ENCODE results near the gene ZNF329. TPM values are rescaled to one million over a fixed set of nuclear protein-coding genes. Genes with fewer than 3 reads are reported as not detected.

Gene ZNF329
- total and polyA plus RNA-seq, 2 donors from 2014 or later, result 8.4 to 12.5 TPM

DNA sequence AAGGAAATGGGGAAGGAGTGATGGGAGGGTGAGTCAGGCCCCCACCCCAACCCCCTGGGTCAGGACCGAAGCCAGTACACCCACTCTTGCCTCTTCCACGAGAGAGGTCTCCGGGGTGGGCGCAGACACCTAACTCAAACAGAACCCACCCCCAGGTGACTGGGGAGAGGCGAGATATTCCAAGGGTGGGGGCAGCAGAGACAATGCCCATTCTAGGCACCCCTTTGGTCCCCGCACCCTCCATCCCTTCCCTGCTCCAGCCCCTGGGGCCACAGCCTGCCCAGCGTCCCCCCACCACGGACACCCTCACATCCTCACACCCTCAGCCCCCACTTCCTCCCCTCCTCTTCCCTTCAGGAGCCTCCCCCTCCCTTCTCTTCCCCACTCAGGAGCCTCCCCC lies 53.2 kb downstream of the ZNF329 start:
- FAIRE-seq (no peak), DNase-seq (peak in 1 of 5 donors; percentile 76)
- Histone ChIP-seq H3K36me3 (ENCODE audit: control insufficient read depth in 2 of 3, insufficient read depth in 3 of 3, low read length in 3 of 3) (no peaks in the 10 kb centered on the region), H3K9ac (ENCODE audit: low read length in 3 of 3) (peak overlapping the region in 1 of 3 donors; percentile 38), H3K4me3 (ENCODE audit: low read length in 3 of 3) (peak overlapping the region; percentile 44 to 94 (median 50)), H3K27me3 (ENCODE audit: control insufficient read depth, insufficient read depth, low read length) (no peaks in the 10 kb centered on the region), H3K9me3 (ENCODE audit: control insufficient read depth in 2 of 3, insufficient read depth in 1 of 3, low read length in 3 of 3) (peaks cover 0 to 1% (median under 1%) of the 10 kb centered on the region in 3 donors), H3K27ac (ENCODE audit: low read depth in 2 of 2, low read length in 2 of 2) (peak overlapping the region in 1 of 2 donors; percentile 97), H3K4me1 (ENCODE audit: control insufficient read depth in 2 of 3, insufficient read depth in 2 of 3, low read depth in 1 of 3, low read length in 3 of 3) (peaks cover 0 to 6% (median 0%) of the 10 kb centered on the region in 3 donors)
- intact Hi-C loops (cut with DNase I), result no loop called here
- TF ChIP-seq, protein P1, sequence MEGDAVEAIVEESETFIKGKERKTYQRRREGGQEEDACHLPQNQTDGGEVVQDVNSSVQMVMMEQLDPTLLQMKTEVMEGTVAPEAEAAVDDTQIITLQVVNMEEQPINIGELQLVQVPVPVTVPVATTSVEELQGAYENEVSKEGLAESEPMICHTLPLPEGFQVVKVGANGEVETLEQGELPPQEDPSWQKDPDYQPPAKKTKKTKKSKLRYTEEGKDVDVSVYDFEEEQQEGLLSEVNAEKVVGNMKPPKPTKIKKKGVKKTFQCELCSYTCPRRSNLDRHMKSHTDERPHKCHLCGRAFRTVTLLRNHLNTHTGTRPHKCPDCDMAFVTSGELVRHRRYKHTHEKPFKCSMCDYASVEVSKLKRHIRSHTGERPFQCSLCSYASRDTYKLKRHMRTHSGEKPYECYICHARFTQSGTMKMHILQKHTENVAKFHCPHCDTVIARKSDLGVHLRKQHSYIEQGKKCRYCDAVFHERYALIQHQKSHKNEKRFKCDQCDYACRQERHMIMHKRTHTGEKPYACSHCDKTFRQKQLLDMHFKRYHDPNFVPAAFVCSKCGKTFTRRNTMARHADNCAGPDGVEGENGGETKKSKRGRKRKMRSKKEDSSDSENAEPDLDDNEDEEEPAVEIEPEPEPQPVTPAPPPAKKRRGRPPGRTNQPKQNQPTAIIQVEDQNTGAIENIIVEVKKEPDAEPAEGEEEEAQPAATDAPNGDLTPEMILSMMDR (IDR thresholded peaks at IDR 0.05; ENCODE audit: borderline replicate concordance, extremely low read depth, insufficient read depth), result no peak

DNA sequence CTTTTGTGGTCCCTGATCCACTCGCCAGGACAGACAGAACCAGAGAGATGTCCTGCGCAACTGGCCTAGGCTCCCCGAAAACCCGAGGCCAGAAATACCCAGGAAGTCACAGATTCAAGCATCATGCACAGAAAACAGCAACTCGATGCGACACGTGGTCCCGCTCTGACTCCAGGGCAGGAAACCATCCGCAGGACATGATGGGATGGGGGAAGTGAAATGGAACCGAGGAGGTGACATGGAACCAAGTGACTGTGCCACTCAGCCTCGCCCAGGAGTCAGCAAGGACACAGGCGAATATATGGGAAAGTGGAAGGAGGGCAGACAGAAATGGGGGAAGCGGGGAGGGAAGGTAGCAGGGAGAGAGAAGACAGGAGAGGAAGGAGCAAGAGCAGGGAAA lies 53.7 kb downstream of the ZNF329 start:
- intact Hi-C loops (cut with DNase I), result no loop called here
- TF ChIP-seq, protein P1 (IDR thresholded peaks at IDR 0.05; ENCODE audit: borderline replicate concordance, extremely low read depth, insufficient read depth), result no peak
- Histone ChIP-seq H3K9me3 (ENCODE audit: control insufficient read depth in 2 of 3, insufficient read depth in 1 of 3, low read length in 3 of 3) (peaks cover 0 to 1% (median 0%) of the 10 kb centered on the region in 3 donors), H3K4me3 (ENCODE audit: low read length in 3 of 3) (peak overlapping the region; percentile 44 to 94 (median 50)), H3K36me3 (ENCODE audit: control insufficient read depth in 2 of 3, insufficient read depth in 3 of 3, low read length in 3 of 3) (no peaks in the 10 kb centered on the region), H3K27ac (ENCODE audit: low read depth in 2 of 2, low read length in 2 of 2) (peak overlapping the region in 1 of 2 donors; percentile 97), H3K9ac (ENCODE audit: low read length in 3 of 3) (peak overlapping the region in 1 of 3 donors; percentile 38), H3K4me1 (ENCODE audit: control insufficient read depth in 2 of 3, insufficient read depth in 2 of 3, low read depth in 1 of 3, low read length in 3 of 3) (peaks cover 0 to 6% (median 0%) of the 10 kb centered on the region in 3 donors), H3K27me3 (ENCODE audit: control insufficient read depth, insufficient read depth, low read length) (no peaks in the 10 kb centered on the region)
- DNase-seq (peak in 2 of 5 donors; percentile 3 to 7), FAIRE-seq (no peak)

DNA sequence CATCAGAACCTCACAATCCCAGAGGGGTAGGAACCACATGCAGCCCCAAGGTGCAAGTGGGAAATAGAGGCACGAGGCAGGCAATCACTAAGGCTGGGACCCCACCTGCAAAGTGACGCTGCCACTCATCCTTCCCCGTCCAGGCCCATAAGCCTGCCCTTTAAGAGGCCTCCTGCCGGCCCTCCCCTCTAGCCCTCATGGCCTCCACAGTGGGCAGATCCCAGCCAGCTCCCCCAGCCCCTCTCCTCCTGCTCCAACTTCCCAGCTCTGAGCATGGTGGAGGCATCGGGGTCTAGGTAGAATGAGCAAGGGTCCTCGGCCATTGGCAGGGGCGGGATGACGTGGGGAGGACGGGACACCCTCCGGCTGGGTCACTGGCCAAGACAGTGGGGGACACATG lies 55.3 kb downstream of the ZNF329 start:
- FAIRE-seq (no peak), DNase-seq (no peak)
- Histone ChIP-seq H3K27ac (ENCODE audit: low read depth in 2 of 2, low read length in 2 of 2) (no peak overlapping the region), H3K9me3 (ENCODE audit: control insufficient read depth in 2 of 3, insufficient read depth in 1 of 3, low read length in 3 of 3) (peaks cover 0 to 1% (median 0%) of the 10 kb centered on the region in 3 donors), H3K9ac (ENCODE audit: low read length in 3 of 3) (no peak overlapping the region), H3K4me1 (ENCODE audit: control insufficient read depth in 2 of 3, insufficient read depth in 2 of 3, low read depth in 1 of 3, low read length in 3 of 3) (peaks cover 0 to 6% (median 0%) of the 10 kb centered on the region in 3 donors), H3K36me3 (ENCODE audit: control insufficient read depth in 2 of 3, insufficient read depth in 3 of 3, low read length in 3 of 3) (no peaks in the 10 kb centered on the region), H3K27me3 (ENCODE audit: control insufficient read depth, insufficient read depth, low read length) (no peaks in the 10 kb centered on the region), H3K4me3 (ENCODE audit: low read length in 3 of 3) (no peak overlapping the region)
- intact Hi-C loops (cut with DNase I), result no loop called here
- TF ChIP-seq, protein P1 (IDR thresholded peaks at IDR 0.05; ENCODE audit: borderline replicate concordance, extremely low read depth, insufficient read depth), result no peak

DNA sequence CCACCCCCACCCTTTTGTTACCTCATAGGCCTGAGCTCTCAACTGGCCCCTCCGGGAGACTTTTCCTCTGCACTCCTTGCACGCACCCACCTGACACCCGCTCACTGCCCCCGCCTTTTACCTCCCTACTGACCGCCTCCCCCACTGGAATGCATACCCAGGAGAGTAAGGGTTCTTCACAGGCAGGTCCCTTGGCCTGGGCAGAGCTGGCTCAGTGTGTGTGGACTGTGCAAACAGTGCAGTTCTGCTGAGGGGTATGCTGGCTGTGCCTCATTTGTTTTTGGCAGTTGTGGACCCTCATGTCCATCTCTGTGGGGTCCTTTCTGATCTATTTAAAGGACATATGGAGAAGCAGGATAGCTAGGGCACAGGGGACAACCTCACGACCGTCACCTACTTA lies 57.5 kb downstream of the ZNF329 start:
- intact Hi-C loops (cut with DNase I), result no loop called here
- Histone ChIP-seq H3K27ac (ENCODE audit: low read depth in 2 of 2, low read length in 2 of 2) (no peak overlapping the region), H3K27me3 (ENCODE audit: control insufficient read depth, insufficient read depth, low read length) (no peaks in the 10 kb centered on the region), H3K9me3 (ENCODE audit: control insufficient read depth in 2 of 3, insufficient read depth in 1 of 3, low read length in 3 of 3) (peaks cover 0 to 1% (median 0%) of the 10 kb centered on the region in 3 donors), H3K9ac (ENCODE audit: low read length in 3 of 3) (no peak overlapping the region), H3K4me1 (ENCODE audit: control insufficient read depth in 2 of 3, insufficient read depth in 2 of 3, low read depth in 1 of 3, low read length in 3 of 3) (peaks cover 0 to 6% (median 0%) of the 10 kb centered on the region in 3 donors), H3K36me3 (ENCODE audit: control insufficient read depth in 2 of 3, insufficient read depth in 3 of 3, low read length in 3 of 3) (peaks cover 0 to under 1% (median 0%) of the 10 kb centered on the region in 3 donors), H3K4me3 (ENCODE audit: low read length in 3 of 3) (no peak overlapping the region)
- TF ChIP-seq, protein P1 (IDR thresholded peaks at IDR 0.05; ENCODE audit: borderline replicate concordance, extremely low read depth, insufficient read depth), result no peak
- DNase-seq (no peak), FAIRE-seq (no peak)

All from kidney (tissue), 14 donors.